NCI-H187 (cell line): ENCODE results near the gene DOC2A.
"Not testable (repeated sequence)": the region's sequence is repeated elsewhere in the genome, so short reads cannot be mapped to it uniquely, and the experiment has no call there.

ENCODE experiments used
- DNase-seq, 2 experiments: peaks; one replicate each; lab custom pipeline; 2025; lab: John Stamatoyannopoulos, UW

Gene DOC2A

DNA sequence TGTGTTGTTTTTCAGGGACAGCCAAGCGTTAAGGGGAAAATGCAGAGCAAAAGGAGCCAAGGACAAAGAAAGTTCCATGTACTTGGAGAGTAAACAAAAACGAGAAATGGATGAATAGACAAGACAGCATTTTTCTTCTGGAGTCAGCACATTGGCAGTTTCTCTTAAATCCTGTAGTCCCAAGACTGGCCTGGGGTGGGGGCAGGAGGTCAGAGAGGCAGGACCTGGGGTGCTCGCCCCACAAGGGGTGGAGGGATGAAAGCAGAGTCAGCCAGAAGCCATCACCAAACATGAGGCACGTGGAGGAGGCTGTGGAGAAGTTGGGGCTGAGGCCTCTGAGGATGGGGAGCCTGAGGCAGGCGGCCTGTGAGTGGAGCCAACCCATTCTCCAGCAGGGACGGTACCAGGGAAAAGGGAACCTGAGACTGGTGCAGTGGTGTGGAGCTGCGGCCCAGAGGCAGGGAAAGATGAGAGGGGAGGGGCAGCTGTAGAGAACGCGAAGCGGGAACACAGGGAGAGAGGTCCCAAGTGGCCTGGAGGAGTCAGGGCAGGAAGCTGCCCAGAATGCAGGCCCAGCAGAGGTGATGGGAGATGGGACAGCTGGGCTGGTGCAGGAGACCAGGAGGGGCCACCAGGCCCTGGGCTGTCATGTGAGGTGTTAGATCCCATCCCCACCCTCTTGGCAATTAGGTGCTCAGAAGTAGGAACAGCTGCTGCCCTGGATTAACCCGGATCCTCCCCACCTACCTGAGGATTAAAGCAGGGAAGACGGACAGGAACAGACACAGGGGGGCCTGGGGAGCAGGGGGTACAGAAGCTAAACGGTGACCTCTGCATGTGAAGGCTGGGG is 17.0 kb upstream of the DOC2A start:
- no peak for DNase-seq

DNA sequence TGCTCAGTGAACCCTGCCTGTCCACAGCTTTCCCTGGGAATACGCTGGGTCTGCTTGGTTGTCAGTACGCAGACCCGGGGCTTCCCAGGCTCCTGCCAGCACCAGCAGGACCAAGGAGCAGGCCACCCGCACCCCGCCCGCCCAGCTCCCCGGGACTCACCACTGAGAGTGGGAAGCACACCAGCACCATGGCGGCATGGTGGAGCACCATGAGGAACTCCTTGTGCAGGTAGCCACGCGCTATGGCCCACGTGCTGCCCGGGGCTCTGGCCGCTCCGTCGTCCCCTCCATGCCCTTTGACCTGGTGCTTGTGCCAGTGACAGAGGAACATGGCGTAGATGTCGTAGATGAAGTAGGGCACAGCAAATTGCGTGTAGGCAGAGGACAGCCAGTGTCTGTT is 15.6 kb upstream of the DOC2A start:
- no peak for DNase-seq

DNA sequence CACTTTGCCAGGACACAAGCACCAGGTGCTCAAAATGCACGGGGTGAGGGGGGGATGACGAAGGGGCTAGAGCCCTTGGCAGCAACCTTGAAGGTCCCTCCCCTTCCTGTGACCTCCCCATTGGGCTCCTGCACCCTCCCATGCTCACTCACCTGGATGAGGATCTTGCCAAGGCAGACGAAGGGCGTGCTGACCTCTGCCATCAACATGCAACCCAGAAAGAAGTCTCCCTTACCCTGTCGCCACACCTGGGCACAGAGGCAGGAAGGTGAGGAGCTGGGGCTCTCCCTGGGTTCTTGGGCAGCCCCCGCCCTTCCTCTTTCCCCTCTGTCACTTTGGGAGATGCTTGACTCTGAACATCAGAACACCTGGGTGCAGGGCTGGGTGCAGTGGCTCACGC is 14.7 kb upstream of the DOC2A start:
- no peak for DNase-seq

DNA sequence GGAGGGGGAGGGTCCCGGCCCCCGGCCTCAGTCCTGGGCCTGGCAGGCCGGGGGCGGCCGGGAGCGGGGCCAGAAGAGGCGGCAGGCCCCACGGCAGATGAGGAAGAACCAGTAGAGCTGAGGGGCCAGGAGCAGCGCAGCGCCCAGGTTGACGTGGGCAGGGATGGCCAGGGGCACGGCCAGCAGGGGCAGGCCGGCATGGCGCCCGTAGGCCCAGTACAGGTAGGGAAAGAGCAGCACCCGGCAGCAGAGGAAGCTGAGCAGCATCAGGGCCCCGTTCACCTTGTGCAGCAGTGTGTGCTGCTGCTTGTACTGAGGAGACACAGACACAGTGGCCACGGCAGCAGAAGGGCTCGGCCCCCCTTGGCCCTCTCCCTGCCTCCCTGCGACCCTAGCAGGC is 14.3 kb upstream of the DOC2A start:
- DNase-seq = no peak

DNA sequence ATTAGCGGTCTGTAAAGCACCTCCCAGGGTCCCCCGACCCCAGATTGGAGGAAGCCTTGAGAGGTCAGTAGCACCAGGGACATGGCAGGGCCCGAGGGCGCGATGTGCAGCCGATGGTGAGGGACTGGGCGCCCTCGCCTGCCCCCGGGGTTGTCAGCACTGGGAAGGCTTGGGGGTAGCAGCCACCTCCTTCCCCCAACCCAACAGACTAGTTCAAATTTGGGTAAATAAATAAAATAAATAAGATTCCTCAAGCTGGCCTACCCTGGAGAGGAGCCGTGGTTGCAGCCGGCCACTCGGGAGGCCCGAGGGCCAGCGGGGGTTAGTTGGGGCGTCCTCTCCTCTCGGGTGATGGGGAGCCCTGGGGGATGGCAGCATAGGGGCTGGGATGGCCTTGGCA is 13.6 kb upstream of the DOC2A start:
- no peak for DNase-seq

DNA sequence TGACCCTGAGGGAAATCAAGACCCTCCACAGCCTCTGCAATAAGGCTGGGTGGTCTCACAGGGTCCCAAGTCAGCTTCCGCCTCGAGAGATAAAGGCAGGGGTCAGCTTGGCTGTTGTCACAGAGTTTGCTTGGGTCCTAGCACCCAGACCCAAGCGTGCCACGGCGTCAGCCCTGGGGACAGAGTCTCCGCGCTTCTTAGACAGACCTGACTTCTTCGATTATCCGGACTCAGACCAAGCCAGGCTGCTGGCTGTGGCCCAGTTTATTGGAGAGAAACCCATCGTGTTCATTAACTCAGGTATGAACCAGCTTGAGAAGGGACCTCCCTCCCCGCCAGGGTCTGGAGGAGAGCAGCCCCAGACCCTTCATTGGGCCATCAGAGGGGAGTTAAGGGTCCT is 12.8 kb upstream of the DOC2A start:
- DNase-seq = no peak

DNA sequence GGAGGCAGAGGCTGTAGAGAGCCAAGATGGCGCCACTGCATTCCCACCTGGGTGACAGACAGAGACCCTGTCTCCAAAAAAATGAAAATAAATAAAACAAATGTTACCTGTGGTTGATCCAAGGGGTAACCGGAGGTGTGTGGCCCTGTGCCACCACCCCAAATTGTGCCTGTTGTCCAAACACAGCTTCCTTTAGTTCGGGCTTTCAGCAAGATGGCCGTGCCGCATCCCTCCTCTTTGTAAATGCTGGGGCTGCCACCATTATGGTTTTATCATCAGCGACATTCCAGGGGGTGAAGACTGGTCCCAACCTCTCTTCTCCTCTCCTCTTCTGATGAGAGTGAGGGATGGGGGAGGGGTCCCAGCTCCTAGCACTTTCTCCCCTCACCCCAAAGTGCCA is 12.1 kb upstream of the DOC2A start, which contains the start of gene C16orf92:
Gene C16orf92, plus strand, starts transcription at position 312 of the 400 bp plus-strand sequence. CDS start 143 bp downstream, outside the sequence.
- DNase-seq = no peak

DNA sequence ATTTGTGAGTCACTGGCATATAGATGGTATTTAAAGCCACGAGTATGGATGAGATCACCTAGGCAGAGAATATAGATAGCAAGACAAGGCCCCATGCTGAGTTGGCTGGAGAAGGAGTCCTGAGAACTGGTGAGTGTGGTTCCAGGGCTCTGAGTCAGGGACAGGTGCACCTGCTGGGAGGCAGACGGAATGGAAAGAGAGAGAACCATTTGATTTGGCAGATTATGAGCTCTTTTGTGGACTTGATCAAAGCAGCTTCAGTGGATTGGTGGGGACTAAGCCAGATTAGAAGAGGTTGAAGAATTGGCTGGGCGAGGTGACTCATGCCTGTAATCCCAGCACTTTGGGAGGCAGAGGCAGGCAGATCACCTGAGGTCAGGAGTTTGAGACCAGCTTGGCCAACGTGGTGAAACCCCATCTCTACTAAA is 7.9 kb upstream of the DOC2A start:
- no peak for DNase-seq

DNA sequence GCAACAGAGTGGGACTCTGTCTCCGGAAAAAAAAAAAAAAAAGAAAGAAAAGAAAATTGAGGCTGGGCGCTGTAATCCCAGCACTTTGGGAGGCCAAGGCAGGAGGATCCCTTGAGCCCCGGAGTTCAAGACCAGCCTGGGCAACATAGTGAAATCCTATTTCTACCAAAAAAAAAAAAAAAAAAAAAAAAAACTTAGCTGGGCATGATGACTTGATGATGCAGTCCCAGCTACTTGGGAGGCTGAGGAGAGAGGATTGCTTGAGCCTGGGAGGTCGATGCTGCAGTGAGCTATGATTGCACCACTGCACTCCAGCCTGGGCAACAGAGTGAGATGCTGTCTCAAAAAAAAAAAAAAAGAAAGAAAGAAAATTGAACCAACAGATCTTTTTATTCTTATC is 7.1 kb upstream of the DOC2A start:
- not testable (repeated sequence) for DNase-seq

DNA sequence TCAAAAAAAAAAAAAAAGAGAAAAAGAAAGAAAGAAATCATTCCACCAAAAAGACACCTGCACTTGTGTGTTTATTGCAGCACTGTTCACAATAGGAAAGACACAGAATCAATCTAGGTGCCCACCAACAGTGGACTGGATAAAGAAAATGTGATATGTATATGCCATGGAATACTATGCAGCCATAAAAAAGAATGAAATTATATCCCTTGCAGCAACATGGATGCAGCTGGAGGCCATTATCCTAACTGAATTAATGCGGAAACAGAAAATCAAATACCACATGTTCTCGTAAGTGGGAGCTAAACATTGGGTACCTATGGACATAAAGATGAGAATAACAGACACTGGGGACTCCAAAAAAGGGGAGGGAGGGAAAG is 6.4 kb upstream of the DOC2A start:
- no peak for DNase-seq

DNA sequence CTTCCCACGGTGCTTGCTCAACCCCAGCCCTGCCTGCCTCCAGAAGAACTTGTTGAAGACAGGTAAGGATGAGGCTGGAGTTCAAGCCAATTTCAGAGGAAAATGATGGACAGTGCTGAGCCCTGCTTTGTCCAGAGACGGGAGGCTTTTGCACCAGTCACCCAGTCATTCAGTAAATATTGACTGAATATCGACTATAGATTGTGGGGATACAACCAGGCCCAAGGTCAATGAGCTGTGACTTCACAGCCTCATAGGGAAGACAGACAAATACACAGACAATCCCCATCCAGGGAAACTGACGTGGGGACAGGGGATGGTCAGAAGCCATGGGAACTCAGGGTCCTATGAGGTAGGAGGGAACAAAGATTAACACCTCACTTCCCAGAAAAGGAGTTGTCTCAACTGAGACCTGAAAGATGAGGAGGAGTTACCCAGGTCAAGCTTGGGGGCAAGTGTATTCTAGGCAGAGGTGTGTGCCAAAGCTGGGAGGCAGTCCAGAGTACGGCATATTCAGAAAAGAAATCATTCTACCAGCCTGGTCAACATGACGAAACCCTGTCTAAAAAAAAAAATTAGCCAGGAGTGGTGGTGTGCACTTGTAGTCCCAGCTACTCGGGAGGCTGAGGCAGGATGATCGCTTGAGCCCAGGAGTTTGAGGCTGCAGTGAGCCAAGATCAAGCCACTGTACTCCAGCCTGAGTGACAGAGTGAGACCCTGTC is 5.9 kb upstream of the DOC2A start:
- no peak for DNase-seq

DNA sequence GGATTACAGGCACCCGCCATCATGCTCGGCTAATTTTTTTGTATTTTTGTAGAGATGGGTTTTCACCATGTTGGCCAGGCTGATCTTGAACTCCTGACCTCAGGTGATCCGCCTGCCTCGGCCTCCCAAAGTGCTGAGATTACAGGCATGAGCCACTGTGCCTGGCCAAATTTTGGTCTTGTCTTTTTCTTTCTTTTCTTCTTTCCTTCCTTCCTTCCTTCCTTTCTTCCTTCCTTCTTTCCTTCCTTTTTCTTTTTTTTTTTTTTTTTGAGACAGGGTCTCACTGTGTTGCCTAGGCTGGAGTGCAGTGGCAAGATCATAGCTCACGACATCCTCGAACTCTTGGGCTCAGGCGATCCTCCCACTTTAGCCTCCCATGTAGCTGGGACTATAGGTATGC is 4.6 kb upstream of the DOC2A start:
- DNase-seq = not testable (repeated sequence)

DNA sequence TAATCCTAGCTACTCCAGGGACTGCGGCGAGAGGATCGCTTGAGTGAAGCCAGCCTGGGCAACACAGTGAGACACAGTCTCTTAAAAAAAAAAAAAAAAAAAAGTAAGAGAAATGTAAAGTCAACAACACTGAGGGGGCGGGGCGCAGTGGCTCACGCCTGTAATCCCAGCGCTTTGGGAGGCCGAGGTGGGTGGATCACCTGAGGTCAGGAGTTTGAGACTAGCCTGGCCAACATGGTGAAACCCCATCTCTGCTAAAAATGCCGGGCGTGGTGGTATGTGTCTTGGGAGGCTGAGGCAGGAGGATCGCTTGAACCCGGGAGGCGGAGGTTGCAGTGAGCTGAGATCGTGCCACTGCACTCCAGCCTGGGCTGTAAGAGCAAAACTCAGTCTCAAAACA is 1.8 kb upstream of the DOC2A start:
- DNase-seq = not testable (repeated sequence)

DNA sequence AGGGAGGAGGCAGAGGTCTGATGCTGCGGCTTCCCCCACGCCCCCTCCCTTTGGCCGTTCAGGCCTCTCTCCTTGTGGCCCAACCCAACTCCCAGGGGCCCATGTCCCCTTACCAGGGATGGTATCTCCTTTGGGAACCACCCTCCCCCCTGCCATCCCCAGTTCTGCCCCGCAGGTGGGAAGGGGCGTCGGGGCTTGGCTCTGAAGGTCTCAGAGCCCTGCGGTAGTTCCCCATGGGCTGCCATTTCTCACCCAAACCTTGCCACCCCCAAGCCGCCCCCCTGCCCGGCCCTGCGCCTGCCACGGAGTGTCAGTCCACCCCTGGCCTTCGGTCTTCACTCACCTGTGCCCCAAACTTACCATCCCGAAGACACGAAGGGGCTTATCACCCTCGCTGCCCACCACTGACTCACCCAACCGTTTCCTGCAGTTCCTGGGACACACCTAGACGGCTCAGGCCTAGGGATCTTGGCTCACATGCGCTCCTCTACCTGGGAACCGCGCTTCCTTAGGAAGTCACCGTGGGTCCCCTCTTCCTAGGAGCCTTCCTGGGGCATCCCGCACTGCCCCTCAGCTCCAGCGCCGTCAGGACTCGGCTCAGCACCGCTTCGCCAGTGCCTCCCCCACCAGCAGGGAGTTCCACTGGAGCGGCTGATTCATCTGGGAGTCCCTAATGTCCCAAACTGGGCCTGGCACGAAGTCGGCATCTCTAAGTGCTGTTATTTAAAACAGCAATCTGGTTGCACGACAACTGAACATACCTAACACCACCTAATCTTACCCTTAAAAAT is 1.1 kb upstream of the DOC2A start:
- DNase-seq = no peak

DNA sequence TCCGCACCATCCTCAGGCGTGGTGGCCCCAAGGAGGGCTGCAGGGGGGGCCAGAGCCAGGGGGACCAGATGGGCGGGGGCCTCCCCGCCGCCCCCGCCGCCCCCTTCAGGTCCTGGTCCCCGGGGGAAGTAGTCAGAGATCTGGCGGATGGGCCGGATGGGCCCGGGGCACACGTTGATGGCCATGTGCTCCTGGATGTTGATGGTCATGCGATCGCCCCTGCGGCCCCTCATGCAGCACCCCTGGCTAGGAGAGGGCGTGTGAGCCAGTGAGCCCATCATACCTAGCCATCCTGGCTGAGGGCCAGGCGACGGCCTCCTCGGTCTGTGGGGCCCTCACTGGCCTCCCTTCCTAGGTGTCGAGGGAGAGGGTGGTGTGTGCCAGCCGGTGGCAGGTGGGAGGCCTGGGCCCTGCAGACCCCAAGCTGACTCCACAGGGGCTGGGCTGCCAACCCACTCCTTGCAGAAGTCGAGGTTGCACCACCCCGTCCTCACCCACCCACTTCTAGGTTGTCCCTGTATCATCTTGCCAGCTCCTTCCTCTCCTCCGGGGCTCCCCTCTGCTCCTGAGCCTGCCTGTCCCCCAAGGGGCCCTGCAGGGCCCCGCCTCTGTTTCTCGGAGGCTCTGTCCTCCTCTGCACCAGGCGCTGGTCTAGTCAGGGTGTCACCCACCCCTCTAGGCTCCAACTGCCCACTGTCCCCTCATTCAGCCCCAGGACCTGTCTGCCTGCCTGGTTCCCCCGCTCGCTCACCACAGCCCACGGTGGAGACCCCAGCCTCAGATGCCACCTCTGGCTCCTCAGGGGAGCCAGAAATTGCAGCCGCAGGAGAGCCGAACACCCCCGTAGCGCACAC is 610 bp downstream of the DOC2A start:
- DNase-seq = no peak

DNA sequence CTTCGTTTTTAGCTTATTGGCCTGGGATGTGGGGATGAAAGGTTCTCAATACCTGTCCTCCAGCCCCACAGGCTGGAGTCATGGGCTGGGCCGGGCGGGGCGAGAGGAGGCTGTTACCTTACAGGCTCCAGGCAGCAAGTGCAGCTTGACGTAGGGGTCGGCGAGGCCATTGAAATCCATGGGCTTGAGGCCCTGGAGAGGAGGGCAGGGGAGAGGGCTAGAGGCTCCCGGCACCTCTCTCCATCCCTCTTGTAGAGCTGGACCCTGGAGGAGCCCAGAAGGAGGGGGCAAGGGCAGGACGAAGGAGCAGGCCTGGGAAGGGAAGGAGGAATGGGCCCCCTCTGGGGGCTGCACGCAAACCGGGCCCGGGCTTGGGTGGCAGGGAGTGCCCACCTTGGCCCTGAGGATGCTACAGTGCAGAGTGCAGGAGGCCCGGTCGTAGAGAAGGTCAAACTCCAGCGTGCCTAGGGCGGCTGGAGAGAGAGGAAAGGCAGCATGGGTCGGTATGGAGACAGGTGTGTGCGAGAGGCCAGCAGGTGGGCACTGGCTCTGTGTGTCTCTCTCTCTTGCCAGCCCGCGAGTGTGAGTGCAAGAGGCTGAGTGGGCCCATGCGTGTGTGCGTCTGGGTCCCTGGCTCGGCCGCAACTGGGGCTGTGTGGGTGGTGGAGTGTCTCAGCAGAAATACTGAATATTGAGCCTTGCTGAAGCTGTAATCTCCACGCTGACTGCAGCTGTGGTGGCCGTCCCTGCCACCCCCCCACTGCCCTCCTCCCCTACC is 1.6 kb downstream of the DOC2A start:
- DNase-seq = no peak

DNA sequence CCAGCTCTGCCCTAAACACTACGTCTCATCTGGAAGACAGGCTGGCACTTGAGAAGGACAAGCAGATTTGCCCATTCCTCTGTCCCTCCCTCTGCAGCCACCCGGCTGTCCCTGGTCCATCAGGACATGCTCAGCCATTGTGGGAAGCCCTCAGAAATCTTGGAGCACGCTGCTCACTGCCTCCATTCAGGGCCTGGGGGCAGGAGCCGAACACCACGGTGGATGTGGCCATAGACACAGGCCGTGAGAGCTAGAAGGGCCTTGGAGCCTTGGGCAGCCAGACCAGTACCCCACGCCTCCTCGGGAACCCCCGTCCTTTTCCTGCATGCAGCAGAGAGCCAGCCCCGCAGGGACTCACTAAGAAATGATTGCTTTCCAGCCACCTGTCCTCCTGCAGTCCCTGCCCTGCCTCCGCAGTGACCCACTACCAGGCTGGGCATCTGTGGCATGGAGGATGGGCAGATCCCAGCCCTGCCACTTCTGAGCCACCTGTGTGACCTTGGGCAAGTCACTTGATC is 3.4 kb downstream of the DOC2A start:
- DNase-seq = no peak

DNA sequence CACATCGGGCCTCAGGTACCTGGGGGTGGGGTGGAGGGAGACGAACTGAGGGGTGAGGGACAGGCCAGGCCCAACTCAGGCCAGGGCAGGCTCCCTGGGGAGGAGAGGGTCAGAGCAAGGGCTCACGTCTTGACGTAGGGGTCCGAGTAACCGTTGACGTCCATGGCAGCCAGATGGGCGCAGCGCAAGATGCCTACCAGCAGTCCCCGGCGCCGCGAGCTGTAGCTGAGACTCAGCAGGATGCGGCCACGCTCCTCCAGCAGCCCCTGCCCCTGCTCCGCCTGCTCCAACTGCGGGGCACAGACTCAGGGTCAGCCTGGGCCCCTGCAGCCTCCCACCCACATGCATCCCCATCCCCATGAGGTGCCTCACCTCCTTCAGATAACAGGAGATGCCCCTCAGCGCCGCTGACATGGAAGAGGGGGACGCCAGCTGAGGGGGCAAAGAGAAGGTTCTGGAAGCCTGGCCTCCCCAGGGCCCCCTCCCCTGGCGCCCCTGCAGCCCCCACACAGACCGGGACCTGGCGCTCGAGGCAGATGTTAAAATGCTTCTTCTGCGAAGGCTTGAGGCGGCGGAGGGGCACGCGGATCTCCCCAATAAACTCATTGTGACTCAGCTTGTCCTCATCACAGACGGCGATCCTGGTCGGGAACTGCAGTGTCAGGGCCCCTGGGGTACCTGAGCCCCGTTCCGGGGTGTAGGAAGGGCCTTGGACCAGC is 4.0 kb downstream of the DOC2A start:
- DNase-seq = no peak

DNA sequence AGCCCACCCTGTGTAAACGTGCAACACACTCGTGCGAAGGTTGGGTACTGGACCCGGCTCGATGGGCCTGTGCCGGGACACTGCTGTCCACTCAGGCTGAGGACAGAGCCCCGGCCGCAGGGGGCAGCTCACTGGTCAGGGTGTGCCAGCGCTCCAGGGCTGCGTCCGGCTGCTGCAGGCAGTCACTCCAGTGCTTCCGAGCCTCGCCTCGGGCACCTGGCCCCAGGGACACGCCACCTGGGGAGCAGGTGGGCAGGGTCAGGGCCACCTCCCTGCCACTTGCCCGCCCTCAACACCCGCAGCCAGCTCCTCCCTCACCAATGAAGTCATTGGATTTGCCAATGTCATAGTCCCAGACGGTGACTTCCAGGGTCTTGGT is 4.7 kb downstream of the DOC2A start:
- DNase-seq = no peak
